Measurements from ENCODE around the gene SPINK1.
A peak's percentile ranks its signal among the peaks of the same experiment; 100 is the strongest.

SPINK1 gene

DNA sequence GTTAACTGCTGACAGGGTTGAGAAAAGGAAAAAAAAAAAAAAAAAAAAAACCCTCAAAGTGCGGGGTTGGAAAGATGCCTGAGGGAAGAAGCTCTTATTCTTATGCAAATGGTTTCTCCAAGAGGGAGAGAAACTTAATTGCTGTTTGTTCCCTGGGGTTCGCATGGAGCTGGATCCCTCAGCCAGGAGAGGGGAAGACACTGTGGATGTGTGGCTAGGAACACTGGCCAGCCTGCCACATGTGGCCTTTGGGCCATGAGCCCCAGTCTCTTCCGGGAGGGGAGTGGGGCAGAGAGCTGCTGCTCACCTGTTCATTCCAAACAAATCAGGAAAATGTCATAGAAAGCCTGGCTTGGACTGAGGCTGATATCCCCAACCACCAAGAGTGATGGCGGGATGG, 37.6 kb upstream of the SPINK1 start:
- peak overlapping the region; percentile 92 for H3K27ac ChIP-seq (ENCODE audit: low read length)
- H3K9ac ChIP-seq (ENCODE audit: low read length), result peak overlapping the region; percentile 74
- peaks cover 7% of the 10 kb centered on the region for H3K36me3 ChIP-seq (ENCODE audit: control insufficient read depth, low read depth, low read length)
- H3K4me1 ChIP-seq (ENCODE audit: control insufficient read depth, low read depth, low read length), result peaks cover 12% of the 10 kb centered on the region
- H3K4me3 ChIP-seq (ENCODE audit: low read length), result peak overlapping the region; percentile 50
- H3K27me3 ChIP-seq (ENCODE audit: control insufficient read depth, insufficient read depth, low read length), result no peaks in the 10 kb centered on the region
- no peaks in the 10 kb centered on the region for H3K9me3 ChIP-seq (ENCODE audit: control insufficient read depth, low read depth, low read length)

DNA sequence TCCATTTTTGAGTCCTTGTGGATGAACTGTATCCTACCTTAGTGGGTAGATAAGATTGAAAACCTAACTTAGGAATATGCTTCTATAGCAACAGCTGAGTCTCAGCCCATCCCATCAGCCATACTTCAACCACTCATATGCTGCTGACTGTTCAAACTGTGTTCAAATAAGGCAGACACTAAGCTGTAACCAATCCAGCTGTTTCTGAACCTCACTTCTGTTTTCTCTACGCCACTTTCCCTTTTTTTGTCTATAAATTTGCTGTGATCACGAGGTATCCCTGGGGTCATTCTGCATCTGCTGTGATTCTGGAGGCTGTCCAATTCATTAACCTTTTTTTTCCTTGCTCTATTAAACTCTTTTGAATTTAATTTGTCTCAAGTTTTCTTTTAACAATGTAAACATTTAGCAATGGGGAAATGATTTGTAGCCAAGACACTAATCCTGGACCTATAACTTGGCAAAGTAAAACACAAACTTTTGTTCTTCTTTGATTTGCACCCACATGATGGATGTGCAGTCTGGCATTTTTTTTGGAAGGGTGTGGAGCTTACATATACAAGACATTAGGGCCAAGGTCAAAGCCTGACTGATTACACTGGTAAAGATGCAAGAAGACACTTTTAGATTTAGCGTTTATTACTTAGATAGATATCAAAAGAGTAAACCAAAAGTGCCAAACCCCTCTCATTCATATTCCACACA, 32.1 kb upstream of the SPINK1 start:
- H3K27ac ChIP-seq (ENCODE audit: low read length), result no peak overlapping the region
- H3K27me3 ChIP-seq (ENCODE audit: control insufficient read depth, insufficient read depth, low read length), result no peaks in the 10 kb centered on the region
- H3K9ac ChIP-seq (ENCODE audit: low read length), result no peak overlapping the region
- peaks cover 30% of the 10 kb centered on the region for H3K4me1 ChIP-seq (ENCODE audit: control insufficient read depth, low read depth, low read length)
- H3K36me3 ChIP-seq (ENCODE audit: control insufficient read depth, low read depth, low read length), result peaks cover 15% of the 10 kb centered on the region
- H3K4me3 ChIP-seq (ENCODE audit: low read length), result no peak overlapping the region
- H3K9me3 ChIP-seq (ENCODE audit: control insufficient read depth, low read depth, low read length), result no peaks in the 10 kb centered on the region

DNA sequence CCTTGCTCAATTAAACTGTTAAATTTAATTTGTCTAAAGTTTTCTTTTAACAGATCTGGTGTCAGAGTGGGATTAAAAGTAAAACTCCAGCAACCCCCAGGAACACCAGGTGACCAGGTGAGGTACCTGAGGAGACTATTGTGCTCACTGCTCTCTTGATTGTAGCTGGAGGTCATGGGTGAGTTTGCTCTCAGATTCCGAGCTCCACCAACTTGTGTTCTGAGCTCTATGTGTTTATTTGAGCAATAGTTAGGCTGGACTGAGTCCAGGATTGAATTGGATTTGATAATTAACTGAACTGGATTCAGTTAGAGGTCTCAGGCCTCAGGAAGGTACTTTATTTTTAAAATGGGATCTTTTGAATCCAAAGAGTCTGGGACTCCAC, 29.2 kb upstream of the SPINK1 start:
- no peak overlapping the region for H3K4me3 ChIP-seq (ENCODE audit: low read length)
- no peak overlapping the region for H3K27ac ChIP-seq (ENCODE audit: low read length)
- no peaks in the 10 kb centered on the region for H3K27me3 ChIP-seq (ENCODE audit: control insufficient read depth, insufficient read depth, low read length)
- H3K9me3 ChIP-seq (ENCODE audit: control insufficient read depth, low read depth, low read length), result no peaks in the 10 kb centered on the region
- peaks cover 27% of the 10 kb centered on the region for H3K4me1 ChIP-seq (ENCODE audit: control insufficient read depth, low read depth, low read length)
- H3K9ac ChIP-seq (ENCODE audit: low read length), result no peak overlapping the region
- peaks cover 15% of the 10 kb centered on the region for H3K36me3 ChIP-seq (ENCODE audit: control insufficient read depth, low read depth, low read length)

DNA sequence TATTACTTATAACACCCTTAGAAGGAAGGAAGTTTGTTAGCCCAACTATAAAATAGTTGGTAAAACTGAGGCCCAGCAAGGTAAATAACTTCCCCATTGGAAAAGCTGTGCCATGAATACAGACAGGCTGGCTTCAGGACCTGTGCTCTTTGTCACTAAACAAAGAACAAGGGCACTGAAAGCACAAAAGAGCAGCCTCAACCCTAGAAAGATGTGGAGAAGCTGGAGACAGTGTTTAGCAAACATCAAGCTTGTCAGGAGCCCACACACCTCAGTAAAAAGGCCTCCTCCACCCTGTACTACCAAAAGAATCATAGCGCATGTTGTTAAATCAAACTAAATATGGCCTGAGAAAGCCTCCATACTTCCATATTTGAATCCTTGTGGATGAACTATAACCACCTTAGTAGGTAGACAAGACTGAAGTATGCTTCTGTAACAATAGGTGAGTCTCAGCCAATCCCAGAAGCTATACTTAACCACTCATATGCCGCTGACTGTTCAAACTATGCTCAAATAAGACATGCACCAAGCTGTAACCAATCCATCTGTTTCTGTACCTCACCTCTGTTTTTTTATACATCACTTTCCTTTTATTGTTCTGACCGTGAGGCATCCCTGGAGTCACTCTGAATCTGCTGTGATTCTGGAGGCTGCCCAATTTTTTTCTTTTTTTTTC, 28.6 kb upstream of the SPINK1 start:
- no peaks in the 10 kb centered on the region for H3K9me3 ChIP-seq (ENCODE audit: control insufficient read depth, low read depth, low read length)
- H3K9ac ChIP-seq (ENCODE audit: low read length), result no peak overlapping the region
- no peaks in the 10 kb centered on the region for H3K27me3 ChIP-seq (ENCODE audit: control insufficient read depth, insufficient read depth, low read length)
- peaks cover 27% of the 10 kb centered on the region for H3K4me1 ChIP-seq (ENCODE audit: control insufficient read depth, low read depth, low read length)
- H3K27ac ChIP-seq (ENCODE audit: low read length), result no peak overlapping the region
- H3K4me3 ChIP-seq (ENCODE audit: low read length), result no peak overlapping the region
- H3K36me3 ChIP-seq (ENCODE audit: control insufficient read depth, low read depth, low read length), result peaks cover 15% of the 10 kb centered on the region

DNA sequence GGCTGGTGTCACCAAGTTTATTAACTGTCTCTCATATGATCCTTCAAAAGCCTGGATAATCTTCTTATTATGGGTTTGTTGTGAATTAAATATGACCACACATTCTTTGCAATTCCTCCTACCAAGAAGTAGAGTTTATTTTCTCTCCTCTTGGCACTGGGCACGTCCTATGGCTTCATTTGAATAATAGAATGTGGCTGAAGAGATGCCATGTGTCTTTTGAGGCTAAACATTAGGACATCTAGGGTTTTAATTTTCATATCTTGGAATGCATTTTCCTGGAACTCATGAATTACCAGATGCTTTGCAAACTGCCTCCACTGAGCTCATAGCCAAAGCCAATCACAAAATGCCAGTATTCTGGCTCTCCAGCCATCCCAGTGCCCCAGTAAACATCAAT, 27.1 kb upstream of the SPINK1 start:
- Histone ChIP-seq H3K36me3 (ENCODE audit: control insufficient read depth, low read depth, low read length) (peaks cover 7% of the 10 kb centered on the region), H3K4me3 (ENCODE audit: low read length) (no peak overlapping the region), H3K9me3 (ENCODE audit: control insufficient read depth, low read depth, low read length) (no peaks in the 10 kb centered on the region), H3K4me1 (ENCODE audit: control insufficient read depth, low read depth, low read length) (peaks cover 20% of the 10 kb centered on the region), H3K9ac (ENCODE audit: low read length) (no peak overlapping the region), H3K27ac (ENCODE audit: low read length) (no peak overlapping the region), H3K27me3 (ENCODE audit: control insufficient read depth, insufficient read depth, low read length) (no peaks in the 10 kb centered on the region)

DNA sequence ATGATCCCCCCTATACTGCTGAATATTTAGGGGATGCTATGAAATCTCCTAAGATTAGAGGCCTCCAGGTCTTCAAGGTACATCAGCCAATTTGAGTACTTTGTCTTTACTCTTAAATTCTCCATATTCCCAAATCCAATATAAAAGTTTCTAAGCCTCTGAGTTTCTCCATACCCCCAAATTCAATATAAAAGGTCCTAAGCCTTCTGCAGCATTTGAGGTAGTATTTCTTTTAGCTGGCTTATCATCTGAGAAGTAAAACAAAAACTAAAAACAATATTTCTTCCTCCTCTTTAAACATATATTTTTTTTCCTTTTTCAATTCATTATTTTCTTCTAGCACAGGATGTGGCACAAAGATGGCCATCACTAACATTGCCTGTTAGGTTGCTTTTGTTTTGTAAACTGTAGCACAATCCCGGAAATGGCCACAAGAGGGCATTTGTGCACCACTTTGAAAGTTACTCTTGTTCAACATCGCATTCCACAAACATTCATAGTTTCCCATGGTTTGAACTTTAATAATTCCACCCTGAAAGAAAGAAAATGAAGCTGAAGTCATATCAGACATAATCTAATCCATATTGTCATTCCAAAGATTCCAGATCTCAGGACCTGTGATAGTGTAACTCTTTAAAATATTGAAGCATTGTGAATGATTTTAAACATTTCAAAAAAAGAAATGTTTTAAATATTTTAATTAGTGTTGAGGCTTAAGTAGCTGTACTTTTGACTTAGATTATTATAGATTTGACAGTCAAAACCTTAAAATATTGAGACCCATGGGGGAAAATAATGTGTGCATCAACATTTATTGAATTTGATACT, 26.0 kb upstream of the SPINK1 start:
- H3K36me3 ChIP-seq (ENCODE audit: control insufficient read depth, low read depth, low read length), result peaks cover 7% of the 10 kb centered on the region
- H3K9ac ChIP-seq (ENCODE audit: low read length), result no peak overlapping the region
- no peak overlapping the region for H3K27ac ChIP-seq (ENCODE audit: low read length)
- H3K4me1 ChIP-seq (ENCODE audit: control insufficient read depth, low read depth, low read length), result peaks cover 15% of the 10 kb centered on the region
- H3K4me3 ChIP-seq (ENCODE audit: low read length), result no peak overlapping the region
- H3K27me3 ChIP-seq (ENCODE audit: control insufficient read depth, insufficient read depth, low read length), result no peaks in the 10 kb centered on the region
- H3K9me3 ChIP-seq (ENCODE audit: control insufficient read depth, low read depth, low read length), result no peaks in the 10 kb centered on the region

DNA sequence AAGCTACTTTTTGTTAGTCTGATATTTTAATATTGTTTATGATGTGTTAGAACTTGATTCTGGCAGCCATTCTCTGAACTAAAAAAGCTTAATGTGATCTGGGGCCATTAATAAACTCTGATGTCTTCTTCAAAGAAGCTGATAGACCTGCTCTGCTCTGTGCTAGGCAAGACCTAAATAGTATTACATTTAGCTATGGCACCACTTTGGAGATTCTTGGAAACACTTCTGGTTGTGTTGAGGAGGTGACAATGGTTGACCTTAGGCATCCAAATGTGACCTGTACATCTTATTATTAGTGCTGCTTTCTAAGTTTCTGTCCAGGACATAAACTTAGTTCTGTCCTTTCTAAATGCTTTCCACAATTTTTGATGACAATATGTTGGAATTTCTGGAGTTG, 25.3 kb upstream of the SPINK1 start:
- H3K9me3 ChIP-seq (ENCODE audit: control insufficient read depth, low read depth, low read length), result no peaks in the 10 kb centered on the region
- H3K36me3 ChIP-seq (ENCODE audit: control insufficient read depth, low read depth, low read length), result peaks cover under 1% of the 10 kb centered on the region
- H3K4me3 ChIP-seq (ENCODE audit: low read length), result no peak overlapping the region
- peaks cover 15% of the 10 kb centered on the region for H3K4me1 ChIP-seq (ENCODE audit: control insufficient read depth, low read depth, low read length)
- H3K9ac ChIP-seq (ENCODE audit: low read length), result no peak overlapping the region
- H3K27ac ChIP-seq (ENCODE audit: low read length), result no peak overlapping the region
- no peaks in the 10 kb centered on the region for H3K27me3 ChIP-seq (ENCODE audit: control insufficient read depth, insufficient read depth, low read length)

DNA sequence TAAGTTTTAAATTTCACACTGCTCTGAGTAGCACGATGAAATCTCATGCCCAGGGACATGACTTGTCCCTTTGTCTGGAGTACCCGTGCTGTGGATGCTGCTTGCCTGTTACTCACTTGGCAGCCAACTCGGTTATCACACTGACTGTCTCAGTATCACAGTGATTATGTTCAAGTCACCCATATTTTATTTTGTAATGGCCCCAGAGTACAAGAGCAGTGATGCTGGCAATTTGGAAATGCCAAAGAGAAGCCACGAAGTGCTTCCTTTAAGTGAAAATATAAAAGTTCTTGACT, 24.3 kb upstream of the SPINK1 start:
- Histone ChIP-seq H3K36me3 (ENCODE audit: control insufficient read depth, low read depth, low read length) (no peaks in the 10 kb centered on the region), H3K9me3 (ENCODE audit: control insufficient read depth, low read depth, low read length) (no peaks in the 10 kb centered on the region), H3K9ac (ENCODE audit: low read length) (no peak overlapping the region), H3K4me1 (ENCODE audit: control insufficient read depth, low read depth, low read length) (peaks cover 10% of the 10 kb centered on the region), H3K27me3 (ENCODE audit: control insufficient read depth, insufficient read depth, low read length) (no peaks in the 10 kb centered on the region), H3K27ac (ENCODE audit: low read length) (no peak overlapping the region), H3K4me3 (ENCODE audit: low read length) (no peak overlapping the region)

DNA sequence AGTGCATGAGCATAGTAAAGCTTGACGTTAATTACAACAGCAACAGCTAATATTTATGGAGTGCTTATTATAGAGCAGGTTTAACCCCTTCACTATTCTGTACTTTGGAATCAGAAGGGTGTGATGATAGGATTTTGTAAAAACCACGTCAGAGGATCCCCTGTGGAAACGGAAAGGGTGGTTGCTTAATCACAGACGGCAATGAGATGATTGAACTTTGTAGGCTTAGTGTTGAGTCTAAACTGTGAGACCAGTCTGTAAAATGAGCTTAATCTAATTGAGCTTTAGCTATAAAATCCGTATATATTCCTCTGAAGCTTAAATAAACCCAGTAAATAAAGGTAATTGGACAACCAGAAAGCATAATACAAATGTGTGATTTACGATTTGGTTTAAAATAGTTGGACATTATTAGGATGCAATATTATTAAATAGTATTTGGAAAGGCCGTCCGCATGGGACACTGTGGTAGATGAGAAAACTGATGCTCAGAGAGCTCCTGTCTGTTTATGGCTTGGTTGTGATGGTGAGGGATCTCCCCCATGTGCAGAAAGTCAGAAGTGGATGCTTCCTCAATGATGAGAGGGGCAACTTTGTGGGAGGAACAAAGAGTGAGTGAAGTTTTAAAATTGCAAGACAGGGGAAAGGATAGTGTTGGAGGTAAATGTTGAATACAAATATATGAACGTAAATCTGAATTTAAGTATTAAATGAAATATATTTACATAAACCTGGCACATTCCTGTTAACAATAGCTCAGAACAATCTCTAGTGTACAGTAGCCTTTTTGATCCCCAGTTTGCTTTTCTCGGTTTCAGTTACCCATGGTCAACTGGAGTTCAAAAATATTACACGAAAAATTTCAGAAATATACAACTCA, 23.7 kb upstream of the SPINK1 start:
- Histone ChIP-seq H3K9me3 (ENCODE audit: control insufficient read depth, low read depth, low read length) (no peaks in the 10 kb centered on the region), H3K4me1 (ENCODE audit: control insufficient read depth, low read depth, low read length) (peaks cover 4% of the 10 kb centered on the region), H3K27me3 (ENCODE audit: control insufficient read depth, insufficient read depth, low read length) (no peaks in the 10 kb centered on the region), H3K36me3 (ENCODE audit: control insufficient read depth, low read depth, low read length) (no peaks in the 10 kb centered on the region), H3K27ac (ENCODE audit: low read length) (no peak overlapping the region), H3K9ac (ENCODE audit: low read length) (no peak overlapping the region), H3K4me3 (ENCODE audit: low read length) (no peak overlapping the region)

DNA sequence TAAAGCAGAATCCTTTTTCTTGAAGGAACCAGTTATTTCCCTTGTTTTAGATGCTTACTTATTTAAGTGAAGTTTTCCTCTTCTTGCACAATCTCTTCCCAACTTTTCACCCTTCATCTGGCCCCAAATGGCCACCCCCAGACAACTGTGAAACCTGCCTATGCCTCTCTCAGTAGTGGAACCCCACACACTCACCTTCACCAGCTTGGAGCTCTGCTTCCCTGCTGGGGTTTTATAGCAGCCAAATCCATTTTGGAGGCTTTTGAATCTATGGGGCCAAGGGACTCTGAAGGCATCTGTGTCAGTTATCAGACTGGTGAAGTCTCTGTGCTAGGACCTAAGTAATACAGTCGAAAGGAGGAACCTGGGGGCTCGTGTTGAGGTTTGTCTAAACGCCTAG, 22.9 kb upstream of the SPINK1 start:
- Histone ChIP-seq H3K9me3 (ENCODE audit: control insufficient read depth, low read depth, low read length) (no peaks in the 10 kb centered on the region), H3K27ac (ENCODE audit: low read length) (no peak overlapping the region), H3K4me1 (ENCODE audit: control insufficient read depth, low read depth, low read length) (no peaks in the 10 kb centered on the region), H3K27me3 (ENCODE audit: control insufficient read depth, insufficient read depth, low read length) (no peaks in the 10 kb centered on the region), H3K36me3 (ENCODE audit: control insufficient read depth, low read depth, low read length) (no peaks in the 10 kb centered on the region), H3K4me3 (ENCODE audit: low read length) (no peak overlapping the region), H3K9ac (ENCODE audit: low read length) (no peak overlapping the region)

DNA sequence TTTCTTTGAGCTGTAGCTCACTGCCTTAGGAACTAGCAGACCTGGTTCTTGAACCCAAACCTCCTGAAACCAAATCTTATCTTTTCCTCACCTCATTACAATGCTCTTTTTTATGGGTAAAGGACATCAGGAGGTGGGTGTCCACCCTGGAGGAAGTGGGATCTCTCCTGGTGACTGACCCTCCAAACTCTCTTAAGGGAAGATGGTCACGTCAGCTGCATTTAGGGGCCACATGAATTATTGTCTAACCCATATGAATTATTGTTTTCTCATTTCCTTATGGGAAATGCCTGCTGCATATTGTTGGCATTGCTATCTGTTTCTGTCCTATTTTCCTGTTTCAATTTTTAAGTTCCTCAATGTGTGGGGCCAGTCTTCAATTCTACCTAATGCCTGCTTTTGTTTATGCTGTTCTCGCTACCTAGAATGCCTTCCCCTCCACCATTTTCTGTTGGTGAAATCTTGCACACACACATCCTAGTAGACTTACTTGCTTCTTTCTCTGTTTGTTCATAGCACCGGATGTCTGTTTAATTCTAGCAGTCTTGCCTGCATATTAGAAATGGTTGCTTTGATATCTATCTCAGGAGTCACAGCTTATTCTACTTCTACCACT, 22.0 kb upstream of the SPINK1 start:
- H3K4me1 ChIP-seq (ENCODE audit: control insufficient read depth, low read depth, low read length), result no peaks in the 10 kb centered on the region
- no peaks in the 10 kb centered on the region for H3K36me3 ChIP-seq (ENCODE audit: control insufficient read depth, low read depth, low read length)
- H3K27me3 ChIP-seq (ENCODE audit: control insufficient read depth, insufficient read depth, low read length), result no peaks in the 10 kb centered on the region
- H3K9me3 ChIP-seq (ENCODE audit: control insufficient read depth, low read depth, low read length), result no peaks in the 10 kb centered on the region
- no peak overlapping the region for H3K27ac ChIP-seq (ENCODE audit: low read length)
- no peak overlapping the region for H3K4me3 ChIP-seq (ENCODE audit: low read length)
- H3K9ac ChIP-seq (ENCODE audit: low read length), result no peak overlapping the region
